NCI-H1417 (cell line): Measurements from ENCODE around the gene NR1H2.
A peak's percentile ranks its signal among the peaks of the same experiment; 100 is the strongest.
"Not testable (repeated sequence)": the region's sequence is repeated elsewhere in the genome, so short reads cannot be mapped to it uniquely, and the experiment has no call there.

Experiments used
- DNase-seq, 3 experiments: peaks; one replicate each; lab custom pipeline; 2025; lab: John Stamatoyannopoulos, UW

The NR1H2 gene

GRCh38 chr19:50376166-50377050, at the start of gene NR1H2:
NR1H2 (plus strand) TSS chr19:50376457; CDS start chr19:50377606, 1,149 bp downstream.
- DNase-seq: peak; percentile 91 to 99 (median 97)

DNA sequence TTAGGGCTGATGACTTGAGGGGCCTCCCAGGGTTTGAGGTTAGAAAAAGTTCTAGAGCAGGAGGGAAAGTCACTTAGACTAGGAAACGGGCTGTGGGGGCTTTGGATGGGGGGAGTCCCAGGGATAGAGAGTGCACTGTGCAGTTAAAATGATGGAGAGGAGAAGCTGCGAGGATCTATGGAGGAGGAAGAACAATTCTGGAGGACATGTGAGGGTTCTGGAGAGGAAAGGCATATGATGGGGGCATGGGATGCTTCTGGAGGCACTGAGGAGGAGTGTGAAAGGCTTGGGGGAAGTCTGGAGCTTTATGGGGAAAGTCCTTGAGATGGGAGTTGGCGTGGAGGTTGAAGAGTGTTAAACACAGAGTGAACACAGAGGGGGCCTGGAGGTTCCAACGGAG, 49.2 kb upstream of the NR1H2 start:
- DNase-seq: no peak

DNA sequence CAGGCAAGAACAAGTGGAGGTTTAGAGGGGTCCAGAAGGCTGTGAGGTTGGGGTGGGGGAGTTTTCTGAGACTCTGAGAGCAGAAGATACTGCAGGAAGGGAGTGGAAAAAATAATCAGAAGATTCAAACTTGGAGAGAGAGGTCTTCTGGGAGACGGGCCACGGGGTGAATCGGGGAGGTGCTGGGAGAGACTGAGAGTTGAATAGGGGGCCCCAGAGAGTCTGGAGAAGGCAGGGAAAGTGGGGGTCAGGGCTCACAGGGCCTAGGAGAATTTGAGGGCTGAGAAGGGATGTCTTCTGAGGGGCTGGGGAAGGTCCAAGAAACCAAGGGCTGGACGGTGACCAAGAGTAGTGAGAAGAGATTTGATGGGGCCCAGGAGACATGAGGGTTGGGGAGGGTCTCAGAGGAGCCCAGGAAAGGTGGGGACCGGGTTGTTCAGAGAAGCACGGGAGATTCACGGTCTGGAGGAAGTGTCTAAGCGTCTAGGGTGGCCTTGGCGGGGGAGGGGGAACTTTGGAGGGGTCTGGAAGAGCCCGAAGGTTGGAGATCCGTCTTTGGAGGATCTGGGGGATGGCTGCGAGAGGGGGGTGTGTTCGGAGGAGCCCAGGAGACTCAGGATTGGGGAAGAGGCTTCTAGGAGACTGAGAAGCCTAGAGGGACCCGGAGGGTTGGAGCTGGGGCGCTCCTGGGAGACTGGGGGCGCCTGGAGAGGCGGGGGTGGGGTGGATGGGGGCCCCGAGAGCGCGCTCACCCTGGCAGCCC, 48.6 kb upstream of the NR1H2 start:
- DNase-seq: peak in 1 of 3 experiments; percentile 22

DNA sequence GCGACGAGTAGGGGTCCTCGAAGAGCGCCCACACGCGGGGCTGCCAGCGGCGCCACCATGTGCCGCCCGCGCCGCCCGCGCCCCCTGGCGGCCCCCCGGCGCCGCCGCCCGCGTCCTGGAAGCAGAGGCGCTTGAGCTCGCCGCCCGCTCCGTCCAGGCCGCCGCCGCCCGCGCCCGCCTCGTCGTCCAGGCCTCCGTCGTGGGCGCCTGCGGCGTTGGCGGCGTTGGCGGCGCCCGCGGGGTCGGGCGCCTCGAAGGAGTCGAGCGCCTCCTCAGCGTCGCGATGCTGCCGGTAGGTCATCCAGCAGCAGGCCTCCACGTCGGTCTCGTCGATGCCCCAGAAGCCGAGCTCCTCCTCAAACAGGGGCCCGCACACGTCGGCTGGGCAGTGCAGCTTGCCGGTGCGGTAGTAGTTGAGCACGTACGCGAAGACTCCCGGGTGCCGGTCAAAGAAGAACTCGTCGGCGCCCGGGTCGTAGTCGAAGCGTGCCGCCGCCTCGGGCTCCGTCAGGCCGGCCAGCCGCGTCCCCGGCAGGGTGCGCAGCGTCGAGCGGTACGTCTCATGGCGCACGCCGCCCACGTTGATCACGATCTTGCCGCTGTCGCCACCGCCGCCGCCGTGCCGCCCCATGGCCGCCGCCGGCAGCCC, 47.9 kb upstream of the NR1H2 start:
- peak; percentile 57 to 64 (median 62) for DNase-seq

DNA sequence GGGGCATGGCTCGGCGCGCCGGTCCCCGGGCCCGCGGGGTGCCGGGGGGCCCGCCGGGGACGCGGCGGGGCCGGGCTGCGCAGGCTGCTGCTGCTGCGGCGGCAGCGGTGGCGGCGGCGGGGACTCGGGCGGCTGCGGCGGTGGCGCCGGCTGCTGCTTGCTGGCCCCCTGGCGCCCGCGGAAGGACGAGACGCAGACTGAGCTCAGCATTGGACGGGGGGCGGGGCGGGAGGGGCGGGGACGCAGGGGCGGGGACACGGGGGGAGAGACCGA, 47.4 kb upstream of the NR1H2 start:
- DNase-seq: no peak

GRCh38 chr19:50329146-50329925, 46.9 kb upstream of the NR1H2 start, which contains the start of gene KCNC3:
KCNC3 (minus strand) TSS chr19:50329377; CDS start chr19:50329082, 295 bp downstream.
- DNase-seq: peak; percentile 99 to 100 (median 100)

DNA sequence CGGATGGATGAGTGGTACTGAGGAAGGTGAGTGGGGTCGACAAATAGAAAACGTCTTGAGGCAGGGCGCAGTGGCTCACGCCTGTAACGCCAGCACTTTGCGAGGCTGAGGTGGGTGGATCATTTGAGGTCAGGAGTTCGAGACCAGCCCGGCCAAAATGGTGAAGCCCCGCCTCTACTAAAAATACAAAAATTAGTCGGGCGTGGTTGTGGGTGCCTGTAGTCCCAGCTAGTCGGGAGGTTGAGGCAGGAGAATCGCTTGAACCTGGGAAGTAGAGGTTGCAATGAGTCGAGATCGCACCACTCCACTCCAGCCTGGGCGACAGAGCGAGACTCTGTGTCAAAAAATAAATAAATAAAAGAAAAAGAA, 46.3 kb upstream of the NR1H2 start:
- not testable (repeated sequence) for DNase-seq

GRCh38 chr19:50330365-50331078, 45.7 kb upstream of the NR1H2 start:
- peak; percentile 89 to 96 (median 92) for DNase-seq

DNA sequence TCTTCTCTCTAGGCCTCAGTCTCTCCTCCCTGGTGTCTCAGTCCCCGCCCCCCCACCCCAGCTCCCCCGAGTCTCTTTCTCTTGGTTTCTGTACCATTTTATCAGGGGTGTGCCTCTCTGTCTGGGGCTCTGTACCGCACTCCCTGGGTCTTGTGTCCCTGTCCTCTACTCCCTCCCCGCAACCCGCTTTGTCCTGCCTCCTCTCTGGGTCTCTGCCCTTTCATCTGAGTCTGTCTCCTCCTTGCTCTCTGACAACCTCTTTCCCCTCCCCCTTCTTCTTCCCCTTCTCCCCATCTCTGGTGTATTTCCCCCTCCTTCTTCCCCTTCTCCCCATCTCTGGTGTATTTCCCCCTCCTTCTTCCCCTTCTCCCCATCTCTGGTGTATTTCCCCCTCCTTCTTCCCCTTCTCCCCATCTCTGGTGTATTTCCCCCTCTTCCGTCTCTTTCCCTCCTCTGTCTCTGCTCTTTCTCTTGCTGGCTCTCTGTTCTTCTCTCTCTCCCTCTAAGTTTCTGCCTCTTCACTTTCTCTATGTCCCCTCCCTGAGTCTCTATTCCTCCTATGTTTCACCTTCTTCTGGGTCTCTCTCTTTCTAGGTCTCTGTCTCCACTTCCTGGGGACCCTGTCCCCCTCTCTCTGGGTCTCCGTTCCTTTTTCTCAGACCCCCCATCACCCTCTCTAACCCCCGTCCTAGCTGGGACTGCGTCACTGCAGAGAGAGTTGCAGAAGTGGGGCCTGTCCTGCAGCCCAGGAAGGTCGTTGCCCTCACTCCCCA, 44.9 kb upstream of the NR1H2 start:
- DNase-seq: no peak

DNA sequence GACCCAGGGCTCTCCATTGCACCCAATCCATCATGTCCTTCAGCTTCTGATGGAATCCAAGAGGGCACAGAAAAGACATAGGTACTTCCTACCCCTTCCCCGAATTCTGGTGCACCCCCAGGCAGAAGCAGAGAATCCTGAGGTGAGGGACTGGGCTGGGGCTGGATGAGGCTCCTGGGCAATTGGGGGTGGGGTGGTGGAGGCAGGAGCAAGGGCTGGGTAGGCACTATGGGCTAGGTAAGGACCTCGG, 44.3 kb upstream of the NR1H2 start:
- no peak for DNase-seq

DNA sequence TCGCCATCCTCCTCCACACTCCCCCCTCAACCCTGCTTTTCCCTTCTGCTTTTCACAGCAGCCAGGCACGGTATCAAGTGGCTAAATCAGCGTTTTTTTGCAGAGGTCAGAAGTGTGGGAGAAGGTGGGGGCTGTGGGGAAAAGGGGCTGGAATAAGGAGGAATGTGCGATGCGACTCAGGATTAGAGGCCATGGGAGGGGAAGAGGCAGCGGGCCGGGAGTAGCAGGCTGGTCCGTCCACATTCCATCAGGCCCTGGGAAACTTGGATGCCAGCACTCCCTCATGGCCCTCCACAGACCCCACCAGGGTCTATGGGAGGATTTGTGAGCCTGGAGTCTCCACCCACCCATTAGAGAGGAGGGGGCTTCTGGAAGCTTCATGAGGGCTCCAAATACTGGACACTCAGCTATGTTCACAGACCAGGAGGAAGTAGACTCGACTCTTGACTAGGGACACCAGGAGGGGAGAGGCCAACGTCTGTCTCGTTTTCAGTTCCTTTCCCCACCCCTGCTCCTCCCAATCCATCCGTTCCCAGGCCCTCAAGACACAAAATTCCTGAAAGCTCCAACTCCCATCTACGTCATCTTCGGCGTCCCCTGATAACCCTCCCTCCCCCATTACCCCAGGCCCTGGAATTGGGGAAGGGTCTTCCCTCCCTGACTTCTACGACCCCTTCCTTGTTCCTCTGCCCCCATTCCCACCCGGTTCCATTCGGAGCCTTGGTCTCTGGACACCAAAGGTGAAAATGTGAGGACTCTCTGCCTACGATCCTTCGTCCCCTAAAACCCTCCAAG, 43.8 kb upstream of the NR1H2 start:
- no peak for DNase-seq

- peak; percentile 94 to 96 (median 95) for DNase-seq
These were observed 43.0 kb upstream of the NR1H2 start for GRCh38 chr19:50333235-50333736.

GRCh38 chr19:50333737-50334617, 42.3 kb upstream of the NR1H2 start:
- peak; percentile 94 to 96 (median 95) for DNase-seq

GRCh38 chr19:50334741-50335421, 41.4 kb upstream of the NR1H2 start:
- no peak for DNase-seq

DNA sequence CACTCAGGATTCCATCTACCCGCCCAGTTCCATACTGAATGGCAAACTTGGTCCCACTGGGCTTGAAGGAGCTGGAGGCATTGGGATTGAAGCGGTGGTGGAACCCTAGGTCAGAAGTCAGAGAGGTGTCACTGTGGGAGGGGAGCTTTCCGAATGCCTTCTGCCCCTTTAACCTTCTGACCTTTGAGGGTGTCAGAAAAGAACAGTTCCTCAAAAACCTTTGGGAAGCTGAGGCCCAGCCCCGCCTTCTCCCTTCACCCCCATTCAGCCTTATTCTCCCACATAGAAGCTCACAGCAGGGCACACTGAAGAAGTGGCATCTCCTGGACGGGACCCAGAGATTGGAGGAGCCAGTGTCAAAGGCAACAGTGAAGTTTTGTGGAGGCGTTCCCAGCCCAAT, 39.2 kb upstream of the NR1H2 start:
- not testable (repeated sequence) for DNase-seq

- DNase-seq: no peak
These were observed 35.9 kb upstream of the NR1H2 start for GRCh38 chr19:50340331-50340730.

GRCh38 chr19:50341091-50341564, 35.1 kb upstream of the NR1H2 start:
- no peak for DNase-seq
